Measurements from ENCODE around the gene ZSCAN29.
"Not testable (repeated sequence)": the region's sequence is repeated elsewhere in the genome, so short reads cannot be mapped to it uniquely, and the experiment has no call there.

GRCh38 chr15:43393592-43393991 is 22.7 kb upstream of the ZSCAN29 start:
- TF ChIP-seq CTCF (IDR thresholded peaks at IDR 0.05; ENCODE audit: insufficient read depth, low read depth, low read length); EZH2 (IDR thresholded peaks at IDR 0.05; ENCODE audit: insufficient read depth, low read length): not testable (repeated sequence)

Data from astrocyte (in vitro differentiated cells and primary cell).